T-cell (primary cell): ENCODE data around the gene VSNL1. TPM values are rescaled to one million over a fixed set of nuclear protein-coding genes. Genes with fewer than 3 reads are reported as not detected.

Source experiments
- ATAC-seq, 4 experiments: fragments of 200-7000 bp in 3 of 4; fragments of 150-1000 bp in 1 of 4; cut with Tn5 transposase; replicated peaks in 1 of 4; 1 replicate in 3 of 4; 2 replicates in 1 of 4; pipeline ENCODE4 v1.10.0; 2021; ENCODE audit warnings: moderate library complexity in 3 of 4, mild to moderate bottlenecking in 2 of 4, moderate number of reproducible peaks in 1 of 4
- CTCF ChIA-PET, 2 donors: fragments of 300-600 bp; sonication (Branson Sonifier 250); formaldehyde crosslinking; loops; one replicate each; lab custom pipeline; 2022; ENCODE audit warnings: antibody characterized with exemption in 2 of 2; lab: Charles Lee
- POLR2A ChIA-PET, 2 donors: fragments of 300-600 bp; sonication (Branson Sonifier 250); formaldehyde crosslinking; loops; one replicate each; lab custom pipeline; 2022; ENCODE audit warnings: antibody characterized with exemption in 2 of 2; lab: Charles Lee
- DNase-seq, 35 experiments: peaks; one replicate each; pipeline versions ENCODE4 v3.0.0 to v3.0.0-alpha.2; 2013 to 2023
- H3K27ac ChIP-seq: one replicate; pipeline ENCODE4 v1.5.1; 2013; ENCODE audit warnings: low read length
- H3K27me3 ChIP-seq, 2 experiments: replicated peaks in 1 of 2; 1 replicate in 1 of 2; 2 replicates in 1 of 2; pipeline versions ENCODE4 v1.6.1 to v1.7.0; 2013; ENCODE audit warnings: low read length in 1 of 2, mixed read lengths in 1 of 2; ENCODE audit not compliant: control insufficient read depth in 2 of 2, insufficient read depth in 2 of 2; ENCODE audit errors: extremely low read depth in 1 of 2
- H3K36me3 ChIP-seq, 2 donors: 1 replicate in 1 of 2; 2 replicates in 1 of 2; pipeline versions ENCODE4 v1.6.1 to v1.7.0; 2013; ENCODE audit warnings: low read length in 1 of 2; ENCODE audit not compliant: control insufficient read depth in 2 of 2, insufficient read depth in 1 of 2; ENCODE audit errors: extremely low read depth in 1 of 2
- H3K4me1 ChIP-seq, 2 experiments: 1 replicate in 1 of 2; 2 replicates in 1 of 2; pipeline versions ENCODE4 v1.6.1 to v1.7.0; 2013; ENCODE audit warnings: low read length in 2 of 2, mixed read lengths in 1 of 2; ENCODE audit not compliant: insufficient read depth in 2 of 2, control insufficient read depth in 1 of 2; ENCODE audit errors: extremely low read depth in 1 of 2
- H3K4me3 ChIP-seq, 2 donors: 1 replicate in 1 of 2; 2 replicates in 1 of 2; pipeline versions ENCODE4 v1.5.1 to v1.7.0; 2013; ENCODE audit warnings: mild to moderate bottlenecking in 2 of 2, low read length in 1 of 2, moderate library complexity in 1 of 2; ENCODE audit not compliant: control insufficient read depth in 1 of 2; ENCODE audit errors: extremely low read depth in 1 of 2
- H3K9me3 ChIP-seq: 2 replicates; pipeline ENCODE4 v1.7.0; 2013
- H3K27ac Mint-ChIP-seq, 2 donors: one replicate each; pipeline ENCODE4 v1.8.0; 2020 to 2021; ENCODE audit warnings: mild to moderate bottlenecking in 2 of 2, mixed read lengths in 2 of 2
- H3K27me3 Mint-ChIP-seq, 2 donors: one replicate each; pipeline ENCODE4 v1.8.0; 2021 to 2022; ENCODE audit warnings: mixed read lengths in 2 of 2
- H3K36me3 Mint-ChIP-seq: one replicate; pipeline ENCODE4 v1.8.0; 2021; ENCODE audit warnings: mixed read lengths
- H3K4me1 Mint-ChIP-seq, 3 donors: one replicate each; pipeline ENCODE4 v1.8.0; 2020 to 2022; ENCODE audit warnings: mixed read lengths in 3 of 3, mild to moderate bottlenecking in 1 of 3
- H3K4me3 Mint-ChIP-seq, 3 donors: one replicate each; pipeline ENCODE4 v1.8.0; 2020 to 2022; ENCODE audit warnings: mild to moderate bottlenecking in 3 of 3, mixed read lengths in 3 of 3, moderate library complexity in 3 of 3
- H3K9me3 Mint-ChIP-seq, 3 donors: one replicate each; pipeline ENCODE4 v1.8.0; 2020 to 2022; ENCODE audit warnings: mixed read lengths in 3 of 3
- WGBS: methylation state at CpG from one replicate; pipeline ENCODE4 v1.1.5; 2013; ENCODE audit warnings: missing lambda C conversion rate; ENCODE audit not compliant: insufficient coverage; 5-methylcytosine and 5-hydroxymethylcytosine counted together
- total RNA-seq, 35 experiments: library from RNA in 6 of 35; stranded (reverse) in 6 of 35; fragments of 120-200 nt in 1 of 35; gene quantifications; one replicate each; pipeline versions ENCODE4 v1.2.1 to v1.2.4 and lab custom pipeline; 2013 to 2026

Gene VSNL1
- total RNA-seq, 5 donors from 2014 or later (not counting 1 experiment from before 2014, with no cell fraction given) = 0.22 TPM; not detected in 4

DNA sequence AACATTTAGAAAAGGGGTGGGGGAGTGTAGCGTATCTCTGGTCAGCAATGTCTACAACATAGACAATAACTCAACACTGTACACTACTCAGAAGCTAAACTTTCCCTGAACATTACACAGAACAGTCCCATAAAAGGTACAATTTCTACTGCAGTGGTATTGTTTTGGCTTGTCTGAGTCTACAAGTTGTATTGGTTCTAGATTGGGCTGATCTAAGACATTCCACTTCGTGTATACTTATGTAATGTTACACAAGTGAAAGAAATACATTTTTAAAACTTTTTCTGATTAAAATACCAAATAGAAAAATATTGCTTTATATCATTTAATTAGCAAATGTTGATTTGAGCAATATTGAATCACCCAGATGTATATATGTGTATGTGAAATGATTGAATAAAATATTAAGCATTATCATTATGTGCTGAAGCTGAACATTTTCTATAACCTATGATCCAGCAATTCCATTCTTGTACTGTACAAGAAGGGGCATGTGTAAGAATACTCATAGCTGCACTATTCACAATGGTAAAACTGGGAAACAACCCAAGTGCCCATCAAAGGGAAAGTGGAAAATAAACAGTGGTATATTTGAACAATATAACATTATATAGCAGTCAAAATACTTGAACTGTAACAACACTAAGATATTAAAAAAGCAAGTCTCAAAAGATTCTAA is 52.4 kb downstream of the VSNL1 start:
- CTCF ChIA-PET = interaction anchor here in 1 of 2 donors (0.6 kb wide), 1 partner anchor 79 kb away, joined by 4 read pairs; no protein-coding TSS in a partner anchor

GRCh38 chr2:17593445-17593840 is 52.9 kb downstream of the VSNL1 start:
- Mint-ChIP-seq H3K36me3 (no peaks in the 10 kb centered on the region), H3K4me1 (no peaks in the 10 kb centered on the region), H3K27me3 (peaks cover 11 to 24% of the 10 kb centered on the region in 2 donors), H3K9me3 (peaks cover 0 to 5% (median 0%) of the 10 kb centered on the region in 3 donors), H3K27ac (no peak overlapping the region), H3K4me3 (no peak overlapping the region)
- Histone ChIP-seq H3K9me3 (no peaks in the 10 kb centered on the region), H3K4me3 (no peak overlapping the region), H3K36me3 (no peaks in the 10 kb centered on the region), H3K27me3 (no peaks in the 10 kb centered on the region), H3K27ac (no peak overlapping the region), H3K4me1 (no peaks in the 10 kb centered on the region)
- ChIA-PET POLR2A (no interaction called here), CTCF (no interaction called here)
- no peak for DNase-seq
- WGBS = no CpG with 5 or more reads among the region's 2 CpGs
- no peak for ATAC-seq

More for the DNA sequence above, 52.4 kb downstream of the VSNL1 start:
- H3K27ac ChIP-seq = no peak overlapping the region
- WGBS = no CpG with 5 or more reads among the region's 2 CpGs
- no peaks in the 10 kb centered on the region for H3K4me1 Mint-ChIP-seq
- H3K4me3 Mint-ChIP-seq = no peak overlapping the region
- H3K9me3 ChIP-seq = no peaks in the 10 kb centered on the region
- peaks cover 0 to 5% (median 0%) of the 10 kb centered on the region in 3 donors for H3K9me3 Mint-ChIP-seq
- no peak for DNase-seq
- H3K36me3 ChIP-seq = no peaks in the 10 kb centered on the region
- no peaks in the 10 kb centered on the region for H3K27me3 ChIP-seq
- ATAC-seq = no peak
- no peaks in the 10 kb centered on the region for H3K36me3 Mint-ChIP-seq
- peaks cover 11 to 28% of the 10 kb centered on the region in 2 donors for H3K27me3 Mint-ChIP-seq
- no peak overlapping the region for H3K27ac Mint-ChIP-seq
- H3K4me1 ChIP-seq = no peaks in the 10 kb centered on the region
- H3K4me3 ChIP-seq = no peak overlapping the region
- POLR2A ChIA-PET = no interaction called here

- Histone ChIP-seq H3K4me1 (no peaks in the 10 kb centered on the region), H3K27ac (no peak overlapping the region), H3K9me3 (no peaks in the 10 kb centered on the region), H3K36me3 (no peaks in the 10 kb centered on the region), H3K4me3 (no peak overlapping the region), H3K27me3 (no peaks in the 10 kb centered on the region)
- H3K9me3 Mint-ChIP-seq = peaks cover 0 to 3% (median 0%) of the 10 kb centered on the region in 3 donors
- H3K27ac Mint-ChIP-seq = no peak overlapping the region
- no peak overlapping the region for H3K4me3 Mint-ChIP-seq
- peaks cover 11 to 21% of the 10 kb centered on the region in 2 donors for H3K27me3 Mint-ChIP-seq
- no peak for DNase-seq
- no peaks in the 10 kb centered on the region for H3K4me1 Mint-ChIP-seq
- H3K36me3 Mint-ChIP-seq = no peaks in the 10 kb centered on the region
- no peak for ATAC-seq
- POLR2A ChIA-PET = no interaction called here
- CTCF ChIA-PET = interaction anchor here in 1 of 2 donors (0.7 kb wide), 1 partner anchor 218 kb away, joined by 3 read pairs; no protein-coding TSS in a partner anchor
- 86% methylated on average over 1 of the region's 6 CpGs for whole genome bisulfite sequencing
Measured at GRCh38 chr2:17593841-17594491, 53.5 kb downstream of the VSNL1 start.

GRCh38 chr2:17594533-17595401 is 54.3 kb downstream of the VSNL1 start:
- Histone ChIP-seq H3K4me3 (no peak overlapping the region), H3K36me3 (no peaks in the 10 kb centered on the region), H3K9me3 (no peaks in the 10 kb centered on the region), H3K27ac (no peak overlapping the region), H3K27me3 (no peaks in the 10 kb centered on the region), H3K4me1 (no peaks in the 10 kb centered on the region)
- ChIA-PET POLR2A (no interaction called here), CTCF (interaction anchor here in 1 of 2 donors (0.7 kb wide), 1 partner anchor 217 kb away, joined by 3 read pairs; no protein-coding TSS in a partner anchor)
- Mint-ChIP-seq H3K9me3 (no peaks in the 10 kb centered on the region), H3K27me3 (peaks cover 11 to 18% of the 10 kb centered on the region in 2 donors), H3K4me1 (no peaks in the 10 kb centered on the region), H3K27ac (no peak overlapping the region), H3K4me3 (no peak overlapping the region), H3K36me3 (no peaks in the 10 kb centered on the region)
- no peak for DNase-seq
- no peak for ATAC-seq
- WGBS = 77% methylated on average over 3 of the region's 7 CpGs

GRCh38 chr2:17599617-17600016 is 59.1 kb downstream of the VSNL1 start:
- no CpG with 5 or more reads among the region's 1 CpG for WGBS
- H3K27ac Mint-ChIP-seq = no peak overlapping the region
- POLR2A ChIA-PET = no interaction called here

GRCh38 chr2:17600556-17601204 is 60.2 kb downstream of the VSNL1 start:
- H3K4me1 Mint-ChIP-seq = no peaks in the 10 kb centered on the region
- DNase-seq (no peak), ATAC-seq (no peak)
- POLR2A ChIA-PET = no interaction called here
- H3K4me1 ChIP-seq = no peaks in the 10 kb centered on the region
- H3K9me3 Mint-ChIP-seq = no peaks in the 10 kb centered on the region
- no peaks in the 10 kb centered on the region for H3K36me3 ChIP-seq
- CTCF ChIA-PET = no interaction called here
- no peak overlapping the region for H3K4me3 Mint-ChIP-seq
- H3K27ac Mint-ChIP-seq = no peak overlapping the region
- H3K27me3 ChIP-seq = peaks cover 0 to 11% of the 10 kb centered on the region in 2 experiments
- no peaks in the 10 kb centered on the region for H3K36me3 Mint-ChIP-seq
- H3K27me3 Mint-ChIP-seq = peaks cover 8 to 19% of the 10 kb centered on the region in 2 donors
- no peak overlapping the region for H3K27ac ChIP-seq
- H3K4me3 ChIP-seq = no peak overlapping the region
- H3K9me3 ChIP-seq = no peaks in the 10 kb centered on the region

More at GRCh38 chr2:17599617-17600016, 59.1 kb downstream of the VSNL1 start:
- Histone ChIP-seq H3K4me1 (no peaks in the 10 kb centered on the region), H3K4me3 (no peak overlapping the region), H3K27ac (no peak overlapping the region), H3K9me3 (no peaks in the 10 kb centered on the region), H3K36me3 (no peaks in the 10 kb centered on the region), H3K27me3 (peaks cover 0 to 7% of the 10 kb centered on the region in 2 experiments)
- Mint-ChIP-seq H3K4me3 (no peak overlapping the region), H3K27me3 (peaks cover 8 to 23% of the 10 kb centered on the region in 2 donors), H3K36me3 (no peaks in the 10 kb centered on the region), H3K4me1 (no peaks in the 10 kb centered on the region), H3K9me3 (no peaks in the 10 kb centered on the region)
- CTCF ChIA-PET = no interaction called here
- DNase-seq (no peak), ATAC-seq (no peak)
